Measurements from ENCODE around the gene VAMP2. TPM values are rescaled to one million over a fixed set of nuclear protein-coding genes. Genes with fewer than 3 reads are reported as not detected.

Gene VAMP2, protein sequence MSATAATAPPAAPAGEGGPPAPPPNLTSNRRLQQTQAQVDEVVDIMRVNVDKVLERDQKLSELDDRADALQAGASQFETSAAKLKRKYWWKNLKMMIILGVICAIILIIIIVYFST
- total RNA-seq (2011; cell fraction: chromatin; rRNA removed; ENCODE audit: low replicate concordance): 54.5 and 58.1 TPM in 2 replicates
- total RNA-seq (2011; cell fraction: nucleolus; rRNA removed): 32.9 and 33.8 TPM in 2 replicates
- 75.0 and 137 TPM in 2 replicates for total RNA-seq (2011; cell fraction: nucleoplasm; rRNA removed)
- 5.9 and 6.0 TPM in 2 replicates for total RNA-seq (2014; rRNA removed)
- 4.8 and 5.5 TPM in 2 replicates for total RNA-seq (2014; rRNA removed; fragmentation: Illumina TruSeq; extraction: Trizol)
- 4.4 and 4.9 TPM in 2 replicates for total RNA-seq (2015; rRNA removed; fragmentation: Illumina TruSeq; extraction: Trizol)
- total RNA-seq (2021): 17.5 and 23.4 TPM in 2 replicates
- polyA plus RNA-seq (2011; rRNA removed): 13.4 and 22.8 TPM in 2 replicates
- polyA plus RNA-seq (2011; cell fraction: cytosol; rRNA removed): 13.3 and 24.8 TPM in 2 replicates
- polyA plus RNA-seq (2011; cell fraction: nucleus; rRNA removed): 83.4 and 84.6 TPM in 2 replicates
- 24.0 and 57.3 TPM in 2 replicates for polyA plus RNA-seq (2012)
- polyA plus RNA-seq (2014; fragmentation: Illumina TruSeq; extraction: Trizol): 28.1 and 31.8 TPM in 2 replicates
- 1 to 10 TPM; 2.3 to 3.2 TPM for polyA plus RNA-seq (2014; fragmentation: Nextera tagmentation; extraction: Ambion mirVana)
- polyA plus RNA-seq (2014; rRNA removed): 22.9 and 23.3 TPM in 2 replicates
- polyA minus RNA-seq (2011; rRNA and poly(A)+ RNA removed): 4.4 and 4.6 TPM in 2 replicates
- 4.1 and 5.7 TPM in 2 replicates for polyA minus RNA-seq (2011; cell fraction: cytosol; rRNA and poly(A)+ RNA removed)
- 10.6 and 12.4 TPM in 2 replicates for polyA minus RNA-seq (2011; cell fraction: nucleus; rRNA and poly(A)+ RNA removed)
- percentile 92 among the genes with signal in this experiment for Bru-seq, nascent RNA
- percentile 92 among the genes with signal in this experiment for BruChase-seq, experiment 1, labeled RNA remaining after a 2-hour chase
- BruChase-seq, experiment 2, labeled RNA remaining after a 6-hour chase: percentile 95 among the genes with signal in this experiment
- long read RNA-seq, experiment 1, transcript VAMP2-201 (5 exons, 2,153 nt): major isoform, 11 of 18 reads
- long read RNA-seq, experiment 1, partial matches to known transcripts: 5 of 18 reads
- long read RNA-seq, experiment 1, other reads (novel, unspliced or antisense): 2 of 18 reads
- long read RNA-seq, experiment 2, transcript VAMP2-201 (5 exons, 2,153 nt): major isoform, 11 of 11 reads
- long read RNA-seq, experiment 2, partial matches to known transcripts: 0 of 11 reads
- long read RNA-seq, experiment 2, other reads (novel, unspliced or antisense): 0 of 11 reads
- long read RNA-seq, experiment 3, transcript VAMP2-201 (5 exons, 2,153 nt): major isoform, 6 of 6 reads
- long read RNA-seq, experiment 3, partial matches to known transcripts: 0 of 6 reads
- long read RNA-seq, experiment 3, other reads (novel, unspliced or antisense): 0 of 6 reads

DNA sequence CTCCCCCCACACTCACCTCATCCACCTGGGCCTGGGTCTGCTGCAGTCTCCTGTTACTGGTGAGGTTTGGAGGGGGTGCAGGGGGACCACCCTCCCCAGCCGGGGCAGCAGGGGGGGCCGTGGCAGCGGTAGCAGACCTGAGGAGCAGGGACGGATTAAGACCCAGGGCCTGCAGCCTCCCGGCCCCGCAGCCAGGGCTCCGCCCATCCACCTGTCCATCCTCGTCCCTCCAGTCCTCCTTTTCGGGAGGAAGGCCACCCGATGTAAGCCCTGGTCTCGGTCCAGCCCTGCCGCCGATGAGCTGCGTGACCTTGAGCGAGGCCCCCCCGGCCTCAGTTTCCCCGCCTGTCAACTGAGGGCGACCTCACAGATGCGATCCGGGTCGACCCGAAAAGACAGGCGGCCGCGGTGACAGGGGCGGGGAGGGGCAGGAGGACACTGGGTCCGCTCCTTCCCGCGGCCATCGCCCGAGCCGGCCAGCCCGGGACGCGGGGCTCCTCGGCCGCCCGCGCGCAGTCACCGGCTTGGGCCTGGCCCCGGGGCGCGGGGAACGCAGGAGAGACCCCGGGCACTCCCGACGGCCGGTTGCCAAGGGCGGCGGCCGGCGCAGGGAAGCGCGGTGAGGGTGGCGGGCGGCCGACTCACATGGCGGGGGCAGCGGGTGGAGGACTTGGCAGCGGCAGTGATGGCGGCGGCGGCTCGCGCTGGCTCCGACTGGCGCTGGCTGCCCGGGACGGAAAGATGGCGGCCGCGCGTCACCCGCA is at the start of gene VAMP2:
Gene VAMP2 (minus strand): TSS at position 716 of the 764 bp plus-strand sequence. CDS start 69 bp downstream, at position 647.
- Histone ChIP-seq H3K9ac (ENCODE audit: insufficient read depth in 1 of 2, low read depth in 2 of 2, low read length in 2 of 2) (peak within 1 kb of the TSS; percentile 96 to 98), H3K36me3 (ENCODE audit: control insufficient read depth, insufficient read depth, low read length) (peaks cover 29% of the 10 kb centered on the region; the same call in 2 of the 3 replicates), H3K9me1 (ENCODE audit: control insufficient read depth, insufficient read depth, low read length) (peaks cover 5% of the 10 kb centered on the region), H3K9me3 (replicated peaks; ENCODE audit: control insufficient read depth, insufficient read depth, low read depth, low read length) (no peaks in the 10 kb centered on the region), H3K79me2 (ENCODE audit: control insufficient read depth, insufficient read depth, low read length) (peaks cover 31% of the 10 kb centered on the region), H3K4me3 (peak within 1 kb of the TSS; percentile 97), H3K4me1 (replicated peaks in 1 of 2; ENCODE audit: control insufficient read depth in 2 of 2, insufficient read depth in 2 of 2, low read length in 2 of 2) (peaks cover 34 to 50% of the 10 kb centered on the region in 2 experiments), H3K4me2 (ENCODE audit: insufficient read depth, low read length) (peak within 1 kb of the TSS; percentile 94), H4K20me1 (replicated peaks; ENCODE audit: control insufficient read depth, insufficient read depth, low read length) (0 out of 2 replicates have a peak, but pooled peaks cover 12% of the 10 kb centered on the region), H3K27me3 (ENCODE audit: control insufficient read depth in 2 of 2, insufficient read depth in 2 of 2, low read length in 2 of 2) (no peaks in the 10 kb centered on the region), H3K27ac (ENCODE audit: extremely low read depth, low read depth, low read length) (peak within 1 kb of the TSS; percentile 97), H2AFZ (ENCODE audit: low read depth, low read length) (peak within 1 kb of the TSS; percentile 81)
- DNase-seq (ENCODE audit: extremely low read depth in 1 of 4, low spot score in 3 of 4): peak in 3 of 4 experiments; percentile 54 to 69 (median 59)
- FAIRE-seq: no peak
- BruUV-seq (replicated peaks): no TSS peak
- CTCF ChIA-PET (ENCODE audit: low intra/inter-chr PET ratio): interaction anchor here (1.1 kb wide), 1 partner anchor 24 kb away, joined by 3 read pairs; no protein-coding TSS in a partner anchor
- POLR2A ChIA-PET: interaction anchor here (1.0 kb wide), 1 partner anchor 8 kb away, joined by 3 read pairs; no protein-coding TSS in a partner anchor
- intact Hi-C loops (cut with micrococcal nuclease): no loop called here
- 0% methylated on average over 36 of the region's 75 CpGs for WGBS (ENCODE audit: insufficient coverage, low coverage, missing lambda C conversion rate)
- peak; percentile 60 for ATAC-seq
- in situ Hi-C loops (cut with MboI): no loop called here
- TF ChIP-seq YY1 (IDR thresholded peaks at IDR 0.05; ENCODE audit: borderline replicate concordance in 1 of 3, control insufficient read depth in 1 of 3, extremely low read depth in 1 of 3, insufficient read depth in 3 of 3, insufficient read length in 1 of 3, insufficient replicate concordance in 2 of 3, low read depth in 1 of 3, low read length in 2 of 3) (peak; percentile 65 to 95 (median 93)), ZFX (CRISPR knock-in tag; IDR thresholded peaks at IDR 0.05) (peak; percentile 70), POLR2AphosphoS5 (IDR thresholded peaks at IDR 0.05; ENCODE audit: control insufficient read depth, insufficient read depth, low read depth, low read length) (peak; percentile 56; the same call in 1 of the 2 replicates), NR4A1 (CRISPR knock-in tag; IDR thresholded peaks at IDR 0.05) (no peak), NR4A1 (tag; IDR thresholded peaks at IDR 0.05) (no peak), OTX1 (CRISPR knock-in tag; IDR thresholded peaks at IDR 0.05) (no peak), POU5F1 (IDR thresholded peaks at IDR 0.05; ENCODE audit: borderline replicate concordance, low read depth, low read length, partially characterized antibody) (no peak)
- TF ChIP-seq, protein P1, sequence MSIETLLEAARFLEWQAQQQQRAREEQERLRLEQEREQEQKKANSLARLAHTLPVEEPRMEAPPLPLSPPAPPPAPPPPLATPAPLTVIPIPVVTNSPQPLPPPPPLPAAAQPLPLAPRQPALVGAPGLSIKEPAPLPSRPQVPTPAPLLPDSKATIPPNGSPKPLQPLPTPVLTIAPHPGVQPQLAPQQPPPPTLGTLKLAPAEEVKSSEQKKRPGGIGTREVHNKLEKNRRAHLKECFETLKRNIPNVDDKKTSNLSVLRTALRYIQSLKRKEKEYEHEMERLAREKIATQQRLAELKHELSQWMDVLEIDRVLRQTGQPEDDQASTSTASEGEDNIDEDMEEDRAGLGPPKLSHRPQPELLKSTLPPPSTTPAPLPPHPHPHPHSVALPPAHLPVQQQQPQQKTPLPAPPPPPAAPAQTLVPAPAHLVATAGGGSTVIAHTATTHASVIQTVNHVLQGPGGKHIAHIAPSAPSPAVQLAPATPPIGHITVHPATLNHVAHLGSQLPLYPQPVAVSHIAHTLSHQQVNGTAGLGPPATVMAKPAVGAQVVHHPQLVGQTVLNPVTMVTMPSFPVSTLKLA (conservative IDR thresholded peaks at IDR 0.05): no peak
